ENCODE results near the gene MORN2. TPM values are rescaled to one million over a fixed set of nuclear protein-coding genes. Genes with fewer than 3 reads are reported as not detected.

MORN2 gene
- total and polyA plus RNA-seq, 4 experiments from 2014 or later: 0.49 to 5.9 (median 2.4) TPM

Other genes starting within 250 kb of the MORN2 start
- gene GALM, start 209.9 kb upstream of the MORN2 start, total RNA-seq: 10 to 100 TPM; 35.5 to 35.8 TPM
- gene GALM, start 209.9 kb upstream of the MORN2 start, polyA plus RNA-seq: 10 to 100 TPM; 51.2 to 60.4 TPM
- gene SRSF7, start 124.6 kb upstream of the MORN2 start, total RNA-seq: 100 to 1,000 TPM; 314 to 333 TPM
- 100 to 1,000 TPM; 177 to 202 TPM for gene SRSF7, start 124.6 kb upstream of the MORN2 start, polyA plus RNA-seq
- gene GEMIN6, start 97.8 kb upstream of the MORN2 start, total RNA-seq: 10 to 100 TPM; 15.1 to 15.5 TPM
- gene GEMIN6, start 97.8 kb upstream of the MORN2 start, polyA plus RNA-seq: 10 to 100 TPM in 1 of 2 donors, 1 to 10 TPM in 1; 5.9 to 15.5 TPM
- gene DHX57, start within 50 bp of the MORN2 start, total RNA-seq: 10 to 100 TPM; 16.6 to 23.5 TPM
- gene DHX57, start within 50 bp of the MORN2 start, polyA plus RNA-seq: 1 to 10 TPM; 3.9 to 8.7 TPM
- gene ARHGEF33, start 13.9 kb downstream of the MORN2 start, total RNA-seq: under 1 TPM in 1 of 2 experiments, not detected in 1; 0.53 TPM
- gene ARHGEF33, start 13.9 kb downstream of the MORN2 start, polyA plus RNA-seq: under 1 TPM in 1 of 2 donors, not detected in 1; 0.09 TPM
- 100 to 1,000 TPM in 1 of 2 experiments, 10 to 100 TPM in 1; 94.4 to 103 TPM for gene SOS1, start 245.1 kb downstream of the MORN2 start, total RNA-seq
- gene SOS1, start 245.1 kb downstream of the MORN2 start, polyA plus RNA-seq: 10 to 100 TPM in 1 of 2 donors, 1 to 10 TPM in 1; 5.7 to 25.6 TPM